Dendritic cell treated with granulocyte-macrophage colony-stimulating factor and Interleukin-4, amounts not matched to agents 40 ng/mL and 50 ng/mL, for 4 days (primary cell): Measurements from ENCODE around the gene PDCD2.
"Not testable (repeated sequence)": the region's sequence is repeated elsewhere in the genome, so short reads cannot be mapped to it uniquely, and the experiment has no call there.

ENCODE experiments used
- H3K27ac Mint-ChIP-seq: one replicate; pipeline ENCODE4 v1.8.0; 2022; ENCODE audit warnings: mild to moderate bottlenecking, mixed read lengths
- H3K27me3 Mint-ChIP-seq: one replicate; pipeline ENCODE4 v1.8.0; 2022; ENCODE audit warnings: mild to moderate bottlenecking, mixed read lengths
- H3K36me3 Mint-ChIP-seq: one replicate; pipeline ENCODE4 v1.8.0; 2022; ENCODE audit warnings: low read depth, mixed read lengths
- H3K4me1 Mint-ChIP-seq: one replicate; pipeline ENCODE4 v1.8.0; 2022; ENCODE audit warnings: low read depth, mixed read lengths
- H3K4me3 Mint-ChIP-seq: one replicate; pipeline ENCODE4 v1.8.0; 2022; ENCODE audit warnings: mild to moderate bottlenecking, moderate library complexity, mixed read lengths
- H3K9me3 Mint-ChIP-seq: one replicate; pipeline ENCODE4 v1.8.0; 2022; ENCODE audit warnings: mixed read lengths
- intact Hi-C: fragments of 100-400 bp; cut with micrococcal nuclease; formaldehyde crosslinking; loops from one replicate; pipeline ENCODE4 v1.15.0; 2022

The PDCD2 gene

GRCh38 chr6:170584181-170584953 lies at the start of gene PDCD2:
PDCD2 (minus strand) TSS chr6:170584637; CDS start chr6:170584581, 56 bp downstream.
- Mint-ChIP-seq H3K36me3 (peaks cover 51% of the 10 kb centered on the region), H3K4me3 (peak within 1 kb of the TSS; percentile 99), H3K27me3 (peaks cover 5% of the 10 kb centered on the region), H3K9me3 (no peaks in the 10 kb centered on the region), H3K4me1 (peaks cover 32% of the 10 kb centered on the region), H3K27ac (peak within 1 kb of the TSS; percentile 84)
- intact Hi-C loops, result loop anchor here (1.0 kb wide), 1 partner anchor 30 kb away; the partner anchor contains the start of gene TBP

- H3K27me3 Mint-ChIP-seq, H3K36me3 Mint-ChIP-seq, H3K4me1 Mint-ChIP-seq, H3K9me3 Mint-ChIP-seq, intact Hi-C loops, H3K4me3 Mint-ChIP-seq, H3K27ac Mint-ChIP-seq: not testable (repeated sequence)
Observed at GRCh38 chr6:170616020-170616554, 31.6 kb upstream of the PDCD2 start.

GRCh38 chr6:170612256-170612804 lies 27.9 kb upstream of the PDCD2 start:
- H3K27ac Mint-ChIP-seq, intact Hi-C loops, H3K9me3 Mint-ChIP-seq, H3K4me1 Mint-ChIP-seq, H3K4me3 Mint-ChIP-seq, H3K36me3 Mint-ChIP-seq: not testable (repeated sequence)
- peaks cover 33% of the 10 kb centered on the region for H3K27me3 Mint-ChIP-seq

- H3K36me3 Mint-ChIP-seq, intact Hi-C loops, H3K9me3 Mint-ChIP-seq, H3K4me3 Mint-ChIP-seq, H3K27ac Mint-ChIP-seq, H3K4me1 Mint-ChIP-seq: not testable (repeated sequence)
- peaks cover 42% of the 10 kb centered on the region for H3K27me3 Mint-ChIP-seq
Observed at GRCh38 chr6:170609225-170609624, 24.8 kb upstream of the PDCD2 start.

GRCh38 chr6:170605574-170606259 lies 21.3 kb upstream of the PDCD2 start:
- peaks cover 36% of the 10 kb centered on the region for H3K27me3 Mint-ChIP-seq
- H3K27ac Mint-ChIP-seq, result no peak overlapping the region

GRCh38 chr6:170597278-170597677 lies 12.8 kb upstream of the PDCD2 start:
- Mint-ChIP-seq H3K27ac (no peak overlapping the region), H3K36me3 (no peaks in the 10 kb centered on the region), H3K4me3 (no peak overlapping the region), H3K9me3 (peaks cover 15% of the 10 kb centered on the region), H3K27me3 (peaks cover 3% of the 10 kb centered on the region), H3K4me1 (no peaks in the 10 kb centered on the region)
- intact Hi-C loops, result no loop called here

More at GRCh38 chr6:170605574-170606259, 21.3 kb upstream of the PDCD2 start:
- intact Hi-C loops, result no loop called here
- Mint-ChIP-seq H3K4me3 (no peak overlapping the region), H3K36me3 (no peaks in the 10 kb centered on the region), H3K9me3 (peaks cover 9% of the 10 kb centered on the region), H3K4me1 (peaks cover 4% of the 10 kb centered on the region)

GRCh38 chr6:170596426-170596825 lies 12.0 kb upstream of the PDCD2 start:
- Mint-ChIP-seq H3K9me3 (peaks cover 23% of the 10 kb centered on the region), H3K27ac (no peak overlapping the region), H3K27me3 (peaks cover 6% of the 10 kb centered on the region), H3K4me1 (no peaks in the 10 kb centered on the region), H3K36me3 (no peaks in the 10 kb centered on the region), H3K4me3 (no peak overlapping the region)
- intact Hi-C loops, result no loop called here

GRCh38 chr6:170590725-170591124 lies 6.3 kb upstream of the PDCD2 start:
- Mint-ChIP-seq H3K4me1 (no peaks in the 10 kb centered on the region), H3K36me3 (no peaks in the 10 kb centered on the region), H3K4me3 (no peak overlapping the region), H3K9me3 (peaks cover 38% of the 10 kb centered on the region), H3K27me3 (peaks cover 10% of the 10 kb centered on the region), H3K27ac (no peak overlapping the region)
- intact Hi-C loops, result no loop called here

- Mint-ChIP-seq H3K27ac (peak overlapping the region; percentile 84), H3K27me3 (peaks cover 5% of the 10 kb centered on the region), H3K9me3 (peaks cover under 1% of the 10 kb centered on the region), H3K4me3 (peak overlapping the region; percentile 99), H3K4me1 (peaks cover 32% of the 10 kb centered on the region), H3K36me3 (peaks cover 45% of the 10 kb centered on the region)
- intact Hi-C loops, result loop anchor here (1.0 kb wide), 1 partner anchor 31 kb away; the partner anchor contains the start of gene TBP
Observed at GRCh38 chr6:170584954-170585498, 589 bp upstream of the PDCD2 start.

GRCh38 chr6:170583756-170584180 lies 669 bp downstream of the PDCD2 start:
- H3K27ac Mint-ChIP-seq, result peak overlapping the region; percentile 84
- peak overlapping the region; percentile 99 for H3K4me3 Mint-ChIP-seq
- intact Hi-C loops, result loop anchor here (1.0 kb wide), 1 partner anchor 29 kb away; the partner anchor contains the start of gene TBP
- H3K36me3 Mint-ChIP-seq, result peaks cover 57% of the 10 kb centered on the region
- no peaks in the 10 kb centered on the region for H3K9me3 Mint-ChIP-seq
- peaks cover 32% of the 10 kb centered on the region for H3K4me1 Mint-ChIP-seq
- H3K27me3 Mint-ChIP-seq, result peaks cover 5% of the 10 kb centered on the region

GRCh38 chr6:170578909-170579308 lies 5.5 kb downstream of the PDCD2 start:
- Mint-ChIP-seq H3K9me3 (no peaks in the 10 kb centered on the region), H3K27me3 (no peaks in the 10 kb centered on the region), H3K4me1 (peaks cover 22% of the 10 kb centered on the region), H3K27ac (no peak overlapping the region), H3K36me3 (peaks cover 68% of the 10 kb centered on the region), H3K4me3 (no peak overlapping the region)
- intact Hi-C loops, result no loop called here

GRCh38 chr6:170575250-170575649 lies 9.2 kb downstream of the PDCD2 start:
- Mint-ChIP-seq H3K27ac (no peak overlapping the region), H3K36me3 (peaks cover 65% of the 10 kb centered on the region), H3K4me1 (no peaks in the 10 kb centered on the region), H3K4me3 (no peak overlapping the region), H3K9me3 (no peaks in the 10 kb centered on the region), H3K27me3 (no peaks in the 10 kb centered on the region)
- intact Hi-C loops, result no loop called here

GRCh38 chr6:170572704-170573466 lies 11.6 kb downstream of the PDCD2 start:
- no peak overlapping the region for H3K4me3 Mint-ChIP-seq
- intact Hi-C loops, result no loop called here
- peaks cover 65% of the 10 kb centered on the region for H3K36me3 Mint-ChIP-seq
- no peaks in the 10 kb centered on the region for H3K27me3 Mint-ChIP-seq
- H3K9me3 Mint-ChIP-seq, result no peaks in the 10 kb centered on the region
- no peak overlapping the region for H3K27ac Mint-ChIP-seq
- no peaks in the 10 kb centered on the region for H3K4me1 Mint-ChIP-seq
